GM18951 (cell line): Measurements from ENCODE around the gene LYPD1.
"Not testable (repeated sequence)": the region's sequence is repeated elsewhere in the genome, so short reads cannot be mapped to it uniquely, and the experiment has no call there.

Experiments used
- POLR2A ChIP-seq: IDR thresholded peaks from 4 replicates; pipeline ENCODE4 v1.6.1; 2011; ENCODE audit warnings: mild to moderate bottlenecking; ENCODE audit not compliant: insufficient read length, insufficient read depth; ENCODE audit errors: extremely low read depth
- in situ Hi-C: fragments of 300-500 bp; cut with MboI; formaldehyde crosslinking; loops from one replicate; pipeline ENCODE4 v1.12.0; 2022; ENCODE audit warnings: low sequenced_read_pairs, mixed read lengths, inconsistent platforms; ENCODE audit not compliant: unreplicated experiment

LYPD1 gene

GRCh38 chr2:132669908-132670495 is at the start of gene LYPD1:
Gene LYPD1 (minus strand): TSS chr2:132670205. CDS start chr2:132669932, 273 bp downstream.
- TF ChIP-seq POLR2A, result no peak
- in situ Hi-C loops, result loop anchor here (10.0 kb wide), 1 partner anchor 495 kb away; no protein-coding TSS in a partner anchor

GRCh38 chr2:132719480-132719879 is 49.5 kb upstream of the LYPD1 start:
- in situ Hi-C loops, result no loop called here

DNA sequence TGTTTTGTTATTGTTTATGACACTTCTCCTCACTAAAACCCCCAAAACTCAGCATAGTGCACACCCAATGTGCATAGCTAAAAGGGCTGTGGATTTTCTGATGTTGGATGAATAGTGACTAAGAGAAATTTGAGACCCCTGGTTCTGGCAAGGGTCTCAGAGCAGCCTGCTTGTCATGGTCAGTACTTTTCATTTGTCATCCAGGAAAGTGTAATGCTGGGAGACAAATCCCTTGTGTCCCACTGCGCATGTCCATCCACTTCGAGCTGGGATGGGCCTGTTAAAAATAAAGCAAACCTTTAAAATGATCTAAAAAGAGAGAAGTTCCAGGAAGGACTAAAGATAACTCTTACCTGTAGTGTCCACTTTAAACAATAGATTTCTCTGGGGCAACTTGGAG is 46.9 kb upstream of the LYPD1 start:
- in situ Hi-C loops, result no loop called here
- no peak for TF ChIP-seq POLR2A

More at GRCh38 chr2:132719480-132719879, 49.5 kb upstream of the LYPD1 start:
- TF ChIP-seq POLR2A, result no peak

DNA sequence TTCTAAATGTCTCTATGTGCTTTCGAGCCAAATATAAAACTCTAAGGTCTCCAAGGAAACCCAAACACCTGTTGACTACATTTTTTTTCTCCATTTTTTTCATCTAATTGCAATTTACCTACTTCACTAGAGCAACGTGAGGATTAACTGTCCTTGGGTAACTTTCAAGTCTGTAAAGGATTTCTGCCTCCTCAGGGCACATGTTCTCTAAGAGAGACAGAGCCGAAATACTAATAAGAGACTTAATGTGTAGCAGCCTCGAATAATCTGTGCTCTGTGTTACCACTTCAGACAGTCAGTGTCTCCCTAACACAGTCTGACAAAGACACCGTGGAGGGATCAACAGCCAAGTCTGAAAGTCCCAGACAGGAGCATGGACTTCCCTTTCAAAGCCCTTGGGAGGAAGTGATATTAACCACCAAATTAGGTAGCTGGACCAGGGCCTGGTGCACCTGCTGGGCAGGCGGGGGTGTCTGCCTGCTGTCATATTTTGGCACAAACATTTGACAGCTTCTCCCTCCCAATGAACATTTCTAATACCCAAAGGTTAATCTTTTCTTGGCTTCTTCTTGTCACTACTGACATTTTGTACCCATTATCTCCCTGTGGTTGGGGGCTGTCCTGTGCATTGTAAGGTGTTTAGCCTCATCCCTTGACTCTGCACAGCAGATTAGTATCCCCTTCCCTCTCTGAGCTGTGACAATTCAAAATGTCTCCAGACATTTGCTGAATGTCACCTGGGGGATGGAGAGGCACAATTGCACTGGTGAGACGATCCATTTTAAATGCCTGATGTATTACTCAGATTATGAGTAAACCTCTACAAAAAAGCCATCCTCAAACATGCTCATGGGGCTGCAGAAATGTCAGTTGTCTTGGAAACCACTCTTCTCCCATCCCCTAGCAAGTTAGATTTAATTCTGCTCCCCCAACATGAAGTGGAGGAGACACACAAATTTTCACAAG is 45.7 kb upstream of the LYPD1 start:
- in situ Hi-C loops, result no loop called here
- no peak for TF ChIP-seq POLR2A

GRCh38 chr2:132703396-132703795 is 33.4 kb upstream of the LYPD1 start:
- no peak for TF ChIP-seq POLR2A
- in situ Hi-C loops, result no loop called here

DNA sequence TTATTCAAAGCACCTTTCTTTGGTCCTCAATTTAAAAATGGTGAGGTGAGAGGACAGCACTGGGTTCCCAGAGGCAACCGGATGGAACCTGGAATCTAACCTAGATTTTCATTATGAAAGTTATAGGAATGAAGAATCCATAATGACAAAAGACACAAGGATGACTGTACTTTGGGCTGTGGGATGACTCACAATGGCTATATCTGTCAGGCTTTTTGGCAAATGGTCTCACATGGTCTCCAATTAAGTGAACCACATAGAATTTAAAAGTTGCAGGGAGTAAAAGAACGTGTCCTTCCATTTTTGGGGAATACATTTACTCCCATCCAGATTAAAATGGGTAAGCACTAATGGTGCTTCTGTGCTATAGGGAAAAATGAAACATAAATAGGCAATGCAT is 31.8 kb upstream of the LYPD1 start:
- no peak for TF ChIP-seq POLR2A
- in situ Hi-C loops, result no loop called here

- in situ Hi-C loops, result not testable (repeated sequence)
These were observed 29.8 kb upstream of the LYPD1 start for GRCh38 chr2:132699802-132700201.

GRCh38 chr2:132698347-132698746 is 28.3 kb upstream of the LYPD1 start:
- in situ Hi-C loops, result not testable (repeated sequence)

GRCh38 chr2:132697556-132698205 is 27.7 kb upstream of the LYPD1 start:
- in situ Hi-C loops, result no loop called here
- no peak for TF ChIP-seq POLR2A

- in situ Hi-C loops, result no loop called here
- TF ChIP-seq POLR2A, result no peak
These were observed 22.8 kb upstream of the LYPD1 start for GRCh38 chr2:132692816-132693215.

DNA sequence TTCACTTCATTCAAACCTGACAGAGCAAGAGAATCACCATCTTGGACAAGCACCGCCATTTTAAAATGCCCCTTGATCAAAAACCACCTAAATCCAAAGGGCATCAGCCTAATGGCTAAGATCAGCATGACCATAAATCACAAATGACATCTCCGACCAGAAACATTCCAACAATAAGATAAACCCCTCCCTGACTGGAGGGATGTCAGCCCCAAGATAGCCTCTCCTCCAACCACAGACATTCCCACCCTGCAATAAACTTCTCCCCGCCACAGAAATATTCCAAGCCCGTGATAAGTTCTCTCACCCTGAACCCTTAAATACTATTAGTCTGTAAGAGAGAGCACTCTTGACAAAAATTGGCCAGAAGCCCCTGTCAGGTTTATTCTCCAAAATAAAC is 21.6 kb upstream of the LYPD1 start:
- in situ Hi-C loops, result no loop called here
- TF ChIP-seq POLR2A, result no peak

DNA sequence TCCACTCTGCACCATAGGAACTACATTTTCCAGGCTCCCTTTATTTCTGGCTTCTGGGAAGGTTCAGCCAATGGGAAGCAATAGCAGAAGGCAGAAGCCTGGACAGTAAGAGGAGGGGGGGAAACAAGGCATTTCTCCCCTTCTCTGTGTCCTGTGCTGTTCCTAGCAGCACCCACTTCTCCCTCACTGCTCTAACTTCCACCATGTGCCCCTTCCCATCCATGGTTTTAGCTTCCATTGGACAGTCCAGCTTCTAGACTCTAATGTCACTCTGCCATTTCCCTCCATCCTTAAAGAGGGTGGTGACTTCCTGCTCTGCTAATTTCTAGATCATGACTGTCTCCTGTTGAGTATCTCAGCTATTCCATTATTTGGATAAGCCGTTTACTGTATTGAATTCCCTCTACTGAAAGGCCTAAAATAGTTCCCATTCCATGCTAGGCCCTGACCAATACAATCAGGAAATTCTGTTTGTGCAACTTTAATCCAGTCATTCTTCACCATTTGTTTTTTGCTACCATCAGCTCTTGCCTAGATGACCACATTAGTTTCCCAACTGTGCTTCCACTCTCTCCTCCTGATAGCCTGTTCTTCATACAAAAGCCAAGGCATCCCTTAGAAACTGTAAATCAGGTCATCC is 20.8 kb upstream of the LYPD1 start:
- TF ChIP-seq POLR2A, result no peak
- in situ Hi-C loops, result no loop called here

GRCh38 chr2:132681766-132682165 is 11.8 kb upstream of the LYPD1 start:
- TF ChIP-seq POLR2A, result no peak
- in situ Hi-C loops, result no loop called here
